ENCODE measurements around the gene IFIT1.

GRCh38 chr10:89398003-89398749 lies 5.8 kb downstream of the IFIT1 start:
- TF ChIP-seq CTCF (IDR thresholded peaks at IDR 0.05) (no peak), EZH2 (IDR thresholded peaks at IDR 0.05) (no peak)

Data from neural progenitor cell (in vitro differentiated cells).